HG03196 (cell line): ENCODE data around the gene HMGA1.
A peak's percentile ranks its signal among the peaks of the same experiment; 100 is the strongest.

Source experiments
- ATAC-seq: cut with Tn5 transposase; IDR thresholded peaks from one replicate; pipeline ENCODE4 v1.9.1; 2021; ENCODE audit not compliant: unreplicated experiment

The HMGA1 gene, protein sequence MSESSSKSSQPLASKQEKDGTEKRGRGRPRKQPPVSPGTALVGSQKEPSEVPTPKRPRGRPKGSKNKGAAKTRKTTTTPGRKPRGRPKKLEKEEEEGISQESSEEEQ

DNA sequence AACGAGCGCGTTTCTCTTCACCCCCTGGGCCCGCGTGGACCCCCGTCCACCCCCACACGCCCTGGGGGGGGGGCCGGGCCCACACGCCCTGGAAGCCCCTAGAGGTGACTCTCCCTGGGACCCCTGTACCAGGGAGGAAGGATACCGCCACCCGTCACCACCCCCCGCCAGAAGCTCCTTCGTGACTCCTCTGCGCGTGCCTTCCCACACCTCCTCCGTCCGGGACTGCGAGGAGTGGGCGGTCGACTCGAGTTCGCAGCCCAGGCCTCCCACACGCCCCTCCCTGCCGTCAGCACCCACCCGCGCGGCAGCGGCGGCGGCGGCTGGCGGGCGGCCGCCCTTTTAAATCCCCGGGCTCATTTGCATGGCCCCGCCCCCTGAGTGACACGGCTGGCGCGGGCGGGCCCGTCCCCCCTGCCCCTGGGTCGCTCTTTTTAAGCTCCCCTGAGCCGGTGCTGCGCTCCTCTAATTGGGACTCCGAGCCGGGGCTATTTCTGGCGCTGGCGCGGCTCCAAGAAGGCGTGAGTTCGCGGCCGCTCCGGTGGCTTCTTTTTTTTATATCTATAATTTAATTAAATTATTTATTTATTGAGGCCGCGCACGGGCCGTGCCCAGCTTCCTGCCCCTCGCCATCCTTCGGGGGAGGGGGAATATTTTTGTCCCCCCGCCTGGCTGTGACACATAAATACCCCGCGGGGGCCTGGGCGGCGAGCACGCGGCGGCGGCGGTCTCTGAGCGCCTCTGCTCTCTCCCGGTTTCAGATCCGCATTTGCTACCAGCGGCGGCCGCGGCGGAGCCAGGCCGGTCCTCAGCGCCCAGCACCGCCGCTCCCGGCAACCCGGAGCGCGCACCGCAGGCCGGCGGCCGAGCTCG lies at the start of gene HMGA1:
Gene HMGA1, plus strand, starts transcription at position 431 of the 873 bp plus-strand sequence. CDS start 3,908 bp downstream, outside the sequence.
- ATAC-seq: peak; percentile 54

DNA sequence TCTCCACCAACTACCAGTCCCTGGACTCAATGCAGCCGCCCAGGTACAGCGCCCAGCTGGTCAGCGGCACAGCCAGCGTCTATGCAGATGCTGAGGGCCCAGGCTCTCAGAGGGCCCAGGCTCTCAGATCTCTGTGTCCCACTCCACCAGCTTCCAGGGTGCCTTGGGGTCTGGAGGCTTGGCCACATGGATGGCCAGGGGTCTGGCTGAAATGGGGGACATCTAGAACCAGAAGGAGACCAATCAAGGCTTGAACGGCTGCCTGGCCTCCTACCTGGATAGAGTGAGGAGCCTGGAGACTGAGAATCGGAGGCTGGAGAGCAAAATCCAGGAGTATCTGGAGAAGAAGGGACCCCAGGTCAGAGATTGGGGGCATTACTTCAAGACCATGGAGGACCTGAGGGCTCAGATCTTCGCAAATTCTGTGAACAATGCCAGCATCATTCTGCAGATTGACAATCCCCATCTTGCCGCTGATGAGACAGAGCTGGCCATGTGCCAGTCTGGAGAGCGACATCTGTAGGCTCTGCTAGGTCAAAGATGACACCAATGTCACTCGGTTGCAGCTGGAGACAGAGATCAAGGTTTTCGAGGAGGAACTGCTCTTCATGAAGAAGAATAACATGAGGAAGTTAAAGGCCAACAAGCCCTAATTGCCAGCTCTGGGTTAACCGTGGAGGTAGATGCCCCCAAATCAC lies 46.7 kb upstream of the HMGA1 start:
- no peak for ATAC-seq

DNA sequence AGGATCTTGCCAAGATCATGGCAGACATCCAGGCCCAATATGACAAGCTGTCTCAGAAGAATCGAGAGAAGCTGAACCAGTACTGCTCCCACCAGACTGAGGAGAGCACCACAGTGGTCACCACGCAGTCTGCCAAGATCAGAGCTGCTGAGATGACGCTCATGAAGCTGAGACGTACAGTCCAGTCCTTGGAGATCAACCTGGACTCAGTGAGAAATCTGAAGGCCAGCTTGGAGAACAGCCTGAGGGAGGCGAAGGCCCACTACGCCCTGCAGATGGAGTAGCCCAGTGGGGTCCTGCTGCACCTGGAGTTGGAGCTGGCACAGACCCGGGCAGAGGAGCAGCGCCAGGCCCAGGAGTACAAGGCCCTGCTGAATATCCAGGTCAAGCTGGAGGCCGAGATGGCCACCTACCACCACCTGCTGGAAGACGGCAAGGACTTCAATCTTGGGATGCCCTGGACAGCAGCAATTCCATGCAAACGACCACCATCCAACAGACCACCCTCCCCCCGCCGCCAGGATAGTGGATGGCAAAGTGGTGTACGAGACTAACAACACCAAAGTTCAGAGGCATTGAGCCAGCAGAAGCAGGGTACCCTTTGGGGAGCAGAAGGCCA lies 46.1 kb upstream of the HMGA1 start:
- no peak for ATAC-seq

DNA sequence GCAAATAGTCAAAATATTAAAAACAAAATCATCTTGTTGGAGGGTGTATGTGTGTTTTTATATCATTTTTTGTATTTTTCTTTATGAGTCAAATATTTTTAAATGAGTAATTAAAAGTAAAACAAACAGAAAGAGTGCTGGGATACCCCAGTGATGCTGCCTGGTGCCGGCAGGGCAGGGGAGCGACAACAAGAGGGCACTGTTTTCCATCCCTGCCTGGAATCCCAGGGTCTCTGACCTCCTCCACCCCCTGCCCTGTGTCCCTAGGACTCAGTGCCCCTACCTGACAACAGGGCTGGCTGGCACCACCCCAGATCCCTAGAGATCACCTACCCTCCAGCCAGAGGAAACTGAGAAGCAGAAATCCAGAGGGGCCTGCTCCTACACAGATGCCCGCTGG lies 41.9 kb upstream of the HMGA1 start:
- ATAC-seq: no peak

DNA sequence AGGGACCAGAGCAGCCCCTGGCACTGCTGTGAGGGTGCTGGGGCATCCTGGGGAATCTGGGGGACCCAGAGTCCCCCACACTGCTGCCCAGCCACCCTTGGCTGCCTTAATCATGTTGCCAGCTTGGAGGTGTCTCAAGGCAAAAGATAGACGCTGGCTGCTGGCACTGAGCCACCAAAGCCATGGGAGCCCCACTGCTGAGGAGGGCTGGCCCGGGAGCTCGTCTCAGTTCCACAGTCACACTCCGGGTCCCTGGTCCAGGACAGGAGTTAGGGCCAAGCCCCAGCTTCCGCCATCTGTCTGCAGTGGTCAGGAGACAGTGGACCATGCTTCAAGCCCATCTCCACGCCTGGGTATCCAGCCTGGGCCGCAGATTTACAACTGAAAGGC lies 41.0 kb upstream of the HMGA1 start:
- no peak for ATAC-seq

DNA sequence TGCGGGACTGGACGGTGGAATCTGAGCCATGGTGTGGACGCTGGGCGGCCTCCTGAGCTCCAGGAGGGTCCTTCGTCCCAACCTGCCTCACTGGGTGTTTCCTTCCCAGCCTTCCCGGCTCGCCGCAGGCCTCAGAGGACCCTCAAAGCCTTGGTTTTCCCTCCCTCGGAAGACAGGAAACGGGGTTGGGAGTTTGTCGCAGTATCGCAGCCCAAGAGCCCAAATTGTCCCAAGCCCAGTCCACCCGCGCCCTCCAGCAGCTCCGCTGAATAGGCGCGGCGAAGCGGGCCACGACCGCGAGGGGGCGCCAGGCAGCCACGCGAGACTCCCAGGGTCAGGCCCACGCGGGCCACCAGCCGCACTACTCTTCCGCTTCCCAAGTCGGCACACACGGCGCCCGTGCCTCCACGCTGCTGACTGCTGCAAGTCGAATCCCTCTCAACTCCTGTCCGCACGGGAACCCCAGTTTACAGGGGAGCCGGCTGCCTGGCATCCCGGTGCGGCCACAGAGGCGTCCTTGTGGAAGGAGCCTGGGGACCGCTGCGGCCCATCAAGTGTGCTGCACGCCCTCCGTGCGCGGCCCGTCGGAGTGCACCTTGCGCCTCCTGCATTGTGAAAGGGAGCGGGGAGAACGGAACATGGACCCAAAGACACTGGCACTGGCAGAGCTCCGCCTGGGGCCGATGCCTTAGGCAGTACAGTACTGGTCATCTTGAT lies 40.4 kb upstream of the HMGA1 start:
- ATAC-seq: no peak

DNA sequence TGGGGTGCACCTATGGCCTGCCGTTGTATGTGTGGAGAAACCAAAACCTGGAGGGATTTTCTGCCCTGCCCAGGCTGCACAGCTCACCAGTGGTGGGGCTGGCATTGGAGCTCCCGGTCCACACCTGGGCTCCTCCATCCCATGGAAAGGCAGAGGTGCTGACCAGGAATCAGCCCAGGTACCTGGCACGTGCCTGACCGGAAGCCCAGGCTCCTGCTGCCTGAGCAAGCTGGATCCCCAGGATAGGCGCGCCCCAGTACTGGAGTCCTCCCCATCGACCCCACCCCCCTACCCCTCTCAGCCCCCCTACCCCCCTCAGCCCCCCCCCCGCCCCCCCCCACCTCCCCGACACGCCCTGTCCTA lies 39.9 kb upstream of the HMGA1 start:
- ATAC-seq: no peak

DNA sequence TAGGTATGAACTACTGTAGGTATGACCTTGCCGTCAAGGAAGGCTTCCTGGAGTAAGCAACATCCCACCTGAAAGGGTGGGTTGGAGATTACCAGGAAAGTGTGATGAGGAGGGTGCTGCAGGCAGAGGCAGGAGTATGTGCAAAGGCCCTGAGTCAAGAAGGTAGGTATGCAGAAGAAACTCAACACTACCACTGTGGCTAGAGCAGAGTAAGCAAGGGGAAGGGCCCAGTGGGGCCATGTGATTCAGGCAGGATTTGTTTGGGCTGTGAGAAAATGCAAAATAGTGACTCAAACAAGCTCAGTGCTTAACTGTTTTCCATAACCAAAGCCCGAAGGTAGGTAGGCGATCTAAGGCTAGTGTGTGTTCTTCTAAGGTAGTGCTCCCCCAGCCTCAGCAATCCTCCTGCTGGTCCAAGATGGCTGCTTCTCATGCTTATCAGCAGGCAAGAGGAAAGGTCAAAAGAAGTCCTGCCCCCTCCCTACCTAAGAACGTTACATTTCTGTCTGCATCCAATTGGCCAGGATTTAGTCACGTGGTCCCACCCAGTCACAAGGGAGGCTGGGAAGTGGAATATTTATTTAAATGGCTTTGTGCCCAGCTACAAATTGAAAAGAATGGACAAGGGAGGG lies 36.2 kb upstream of the HMGA1 start:
- no peak for ATAC-seq

DNA sequence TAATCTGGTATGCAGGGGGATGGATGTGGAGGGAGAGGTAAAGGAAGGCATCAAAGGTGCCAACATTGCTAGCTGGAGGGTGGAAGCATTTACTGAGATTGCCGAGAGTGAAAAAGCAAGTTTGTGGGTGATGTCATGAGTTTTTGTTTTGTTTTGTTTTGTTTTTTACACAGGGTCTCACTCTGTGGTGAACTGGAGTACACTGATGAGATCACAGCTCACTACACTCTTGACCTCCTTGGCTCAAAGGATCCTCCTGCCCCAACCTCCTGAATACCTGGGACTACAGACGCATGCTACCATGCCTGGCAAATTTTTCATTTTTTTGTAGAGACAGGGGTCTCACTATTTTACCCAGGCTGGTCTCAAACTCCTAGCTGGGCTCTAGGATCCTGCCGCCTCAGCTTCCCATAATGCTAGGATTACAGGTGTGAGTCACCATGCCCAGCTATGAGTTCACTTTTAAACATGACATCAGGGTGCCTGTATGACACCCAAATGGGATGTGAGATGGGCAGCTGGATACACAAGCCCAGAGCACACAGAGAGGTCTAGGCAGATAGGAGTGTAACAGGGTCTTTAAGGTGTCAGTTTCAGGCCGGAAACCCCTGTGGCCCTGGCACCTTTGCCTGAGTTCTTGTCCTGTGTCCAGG lies 35.1 kb upstream of the HMGA1 start:
- ATAC-seq: no peak

DNA sequence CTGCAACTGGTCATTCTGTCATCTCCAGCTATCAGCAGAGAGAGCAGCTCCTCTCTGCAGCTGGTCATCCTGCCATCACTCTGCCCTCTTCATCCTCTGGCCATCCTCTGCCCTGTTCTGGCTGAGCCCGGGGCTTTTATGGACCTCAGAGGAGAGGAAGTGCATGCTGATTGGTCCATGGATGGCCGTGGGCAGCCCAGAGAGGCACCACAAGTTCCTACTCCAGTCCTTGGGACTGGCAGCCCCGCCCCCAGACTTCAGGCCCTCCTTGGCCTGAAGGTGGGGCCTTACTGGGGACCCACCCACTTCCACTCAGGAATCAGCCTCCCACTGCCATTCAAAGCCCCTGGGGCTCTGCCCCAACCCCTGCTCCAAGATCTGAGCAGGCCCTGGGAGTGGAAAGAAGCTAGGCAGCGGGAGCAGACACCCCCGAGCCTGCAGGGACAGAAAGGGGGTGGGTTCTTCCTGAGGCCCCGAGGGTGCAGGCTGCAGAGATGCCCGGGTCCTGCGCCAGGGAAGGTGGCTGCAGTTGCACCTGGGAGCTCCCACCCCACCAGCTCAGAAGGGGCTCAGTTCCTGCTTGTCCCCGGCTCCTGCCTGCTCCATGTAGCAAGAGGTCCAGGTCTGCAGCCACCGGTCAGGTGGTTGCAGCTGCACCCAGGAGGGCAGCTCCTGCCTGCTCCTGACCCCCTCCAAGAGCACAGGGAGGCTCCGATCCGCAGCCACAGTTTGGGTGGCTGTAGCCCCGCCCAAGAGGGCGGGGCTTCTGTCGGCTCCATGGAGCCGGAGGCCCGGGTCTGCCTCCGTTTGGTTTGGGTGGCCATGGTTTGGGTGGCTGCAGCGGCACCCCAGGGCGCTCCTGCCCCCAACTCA lies 34.1 kb upstream of the HMGA1 start:
- ATAC-seq: no peak

DNA sequence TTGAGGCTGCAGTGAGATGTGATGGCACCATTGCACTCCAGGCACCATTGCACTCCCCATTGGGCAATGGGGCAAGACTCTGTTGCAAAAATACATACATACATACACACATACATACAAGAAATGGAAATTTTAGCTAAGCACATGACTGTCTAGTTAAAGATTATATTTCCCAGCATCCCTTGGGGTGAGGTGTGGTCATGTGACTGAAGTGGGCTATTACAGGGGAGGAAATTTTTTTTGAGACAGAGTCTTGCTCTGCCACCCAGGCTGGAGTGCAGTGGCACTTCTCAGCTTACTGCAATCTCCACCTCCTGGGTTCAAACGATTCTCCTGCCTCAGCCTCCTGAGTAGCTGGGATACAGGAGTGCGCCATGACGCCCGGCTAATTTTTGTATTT lies 32.0 kb upstream of the HMGA1 start:
- no peak for ATAC-seq

DNA sequence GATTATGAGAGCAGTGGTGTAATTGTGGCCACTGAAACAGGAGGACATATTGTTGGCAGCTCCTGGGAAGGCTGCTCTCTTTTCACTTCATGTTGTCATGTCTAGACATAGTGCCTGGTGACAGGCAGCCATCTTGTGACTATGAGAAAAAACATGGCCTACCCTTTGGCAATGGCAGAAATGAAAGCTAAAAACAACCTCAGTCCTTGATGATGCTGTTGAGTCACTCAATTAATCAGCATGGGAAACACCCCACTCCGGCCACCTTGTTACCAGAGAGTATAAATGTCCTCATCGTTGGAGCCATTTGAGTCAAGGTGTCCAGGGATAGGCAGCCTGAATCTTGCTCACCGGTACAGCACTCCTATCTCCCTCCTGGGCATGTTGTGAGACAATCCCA lies 31.2 kb upstream of the HMGA1 start:
- ATAC-seq: no peak

DNA sequence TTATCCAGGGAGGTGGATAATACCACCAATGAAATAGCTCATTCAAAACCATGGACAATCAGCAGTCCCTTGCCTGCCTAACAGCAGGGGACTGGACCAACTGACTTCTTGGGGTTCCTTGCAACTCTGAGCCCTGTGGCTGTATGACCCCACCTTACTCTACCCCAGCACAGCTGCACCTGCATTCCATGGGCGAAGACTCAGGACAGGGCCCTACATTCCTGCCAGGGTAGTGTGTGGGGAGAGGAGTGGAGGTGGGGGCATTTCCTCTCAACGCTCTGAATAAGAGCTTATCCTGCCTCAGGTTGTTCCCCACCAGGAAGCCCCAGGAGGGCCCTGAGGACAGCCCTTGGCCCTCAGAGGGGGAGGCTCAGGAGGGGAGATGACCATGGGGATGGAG lies 30.8 kb upstream of the HMGA1 start:
- no peak for ATAC-seq

DNA sequence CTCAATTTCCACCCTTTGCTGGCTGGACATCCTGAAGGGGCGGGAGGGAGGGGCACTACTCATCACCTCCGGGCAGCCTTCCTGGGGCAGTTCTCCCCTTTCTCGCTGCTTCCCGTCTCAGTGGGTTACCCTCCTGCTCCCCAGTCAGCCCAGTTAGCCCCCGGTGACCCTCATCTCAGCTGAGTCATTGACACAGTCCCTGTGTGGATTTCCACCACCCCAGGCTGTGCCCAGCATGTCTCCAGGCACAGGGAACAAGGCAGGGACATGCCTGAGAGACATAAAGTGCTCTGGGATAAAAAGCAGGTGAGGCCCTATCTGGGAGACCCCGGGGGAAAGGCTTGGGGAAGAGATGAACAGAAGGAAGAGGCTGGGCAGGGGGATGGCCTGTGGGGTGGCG lies 29.9 kb upstream of the HMGA1 start:
- ATAC-seq: no peak

DNA sequence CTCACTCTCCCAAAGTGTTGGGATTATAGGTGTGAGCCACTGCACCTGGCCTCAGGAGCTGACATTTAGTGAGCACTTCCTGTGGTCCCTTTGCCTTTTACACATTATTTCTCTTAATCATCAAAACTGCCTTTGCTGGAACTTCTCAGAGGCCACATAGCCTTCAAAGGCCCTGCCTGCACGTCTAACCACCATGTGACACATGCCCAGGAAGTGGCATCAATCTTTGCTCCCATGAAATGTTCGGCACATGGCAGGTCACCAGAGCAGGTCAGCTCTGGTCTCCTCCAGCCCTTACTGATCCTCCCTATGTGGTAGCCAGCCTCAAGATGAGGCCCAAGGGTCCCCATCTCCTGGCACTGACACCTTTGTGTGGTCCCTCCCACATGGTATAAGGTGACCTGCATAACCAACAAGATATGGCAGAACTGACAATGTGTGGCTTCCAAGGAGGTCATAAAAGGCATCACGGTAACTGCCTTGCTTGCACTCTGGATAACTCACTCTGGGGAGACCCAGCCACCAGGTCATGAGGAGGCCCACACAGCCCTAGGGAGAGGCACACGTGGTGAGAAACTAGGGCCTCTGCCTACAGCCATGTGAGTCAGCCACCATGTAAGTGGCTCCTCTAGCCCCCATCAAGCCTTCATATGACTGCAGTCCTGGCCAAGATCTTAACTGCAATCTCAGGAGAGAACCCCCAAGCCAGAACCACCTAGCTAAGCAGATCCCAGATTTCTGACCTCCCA lies 28.8 kb upstream of the HMGA1 start:
- no peak for ATAC-seq

DNA sequence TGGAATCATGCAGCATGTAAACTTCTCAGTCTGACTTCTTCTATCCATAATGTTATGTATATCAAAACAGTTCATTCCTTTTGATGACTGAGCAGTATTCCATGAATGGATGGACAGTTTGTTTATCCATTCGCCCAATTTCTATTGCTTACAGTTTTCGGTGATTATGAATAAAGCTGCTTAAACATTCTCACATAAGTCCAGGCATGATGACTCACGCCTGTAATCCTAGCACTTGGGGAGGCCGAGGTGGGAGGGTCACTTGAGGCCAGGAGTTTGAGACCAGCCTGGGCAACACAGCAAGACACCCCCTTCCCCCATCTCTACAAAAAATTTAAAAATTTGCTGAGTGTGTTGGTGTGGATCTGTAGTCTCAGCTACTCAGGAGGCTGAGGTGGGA lies 22.9 kb upstream of the HMGA1 start:
- no peak for ATAC-seq

DNA sequence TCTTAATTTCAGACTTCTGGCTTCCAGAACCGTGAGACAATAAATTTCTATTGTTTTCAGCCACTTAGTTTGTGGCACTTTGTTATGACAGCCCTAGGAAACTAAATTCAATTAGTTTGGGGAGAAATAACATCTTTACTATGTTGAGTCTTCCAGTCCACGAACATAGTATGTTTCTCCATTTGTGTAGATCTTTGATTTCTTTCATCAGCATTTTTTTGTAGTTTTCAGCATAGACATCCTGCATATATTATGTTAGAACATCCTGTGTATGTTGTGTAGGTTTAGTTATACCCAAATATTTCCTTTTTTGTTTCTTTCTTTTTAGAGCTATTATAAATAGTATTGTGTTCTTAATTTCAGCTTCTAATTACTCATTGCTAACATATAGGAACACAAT lies 18.0 kb upstream of the HMGA1 start:
- ATAC-seq: no peak

DNA sequence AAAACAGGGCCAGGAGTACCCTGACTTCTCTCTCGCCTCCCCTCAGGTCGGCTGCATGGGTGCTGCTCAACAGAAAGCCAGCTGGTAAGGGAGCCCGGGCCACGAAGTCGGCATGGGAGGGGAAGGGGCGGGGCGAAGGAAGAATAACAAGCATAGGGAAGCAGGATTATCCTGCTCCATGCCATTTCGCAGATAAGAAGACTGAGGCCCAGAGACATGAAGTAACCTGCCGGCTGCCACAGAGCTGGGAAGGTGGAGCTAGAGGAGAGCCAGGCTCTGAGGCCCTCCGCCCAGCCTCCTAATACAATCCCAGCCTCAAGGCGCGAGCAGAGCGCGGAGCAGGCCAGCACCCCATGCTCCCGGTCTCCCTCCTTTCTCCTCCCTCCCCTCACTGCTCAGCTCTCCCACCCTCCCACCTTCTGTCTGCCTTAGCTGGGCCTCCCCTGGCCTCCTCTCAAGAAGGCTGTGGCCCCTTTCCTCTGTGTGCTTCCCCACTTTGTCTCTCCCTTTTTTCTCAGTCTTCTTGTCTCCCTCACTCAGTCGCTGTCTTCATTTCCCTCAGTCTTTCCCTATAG lies 13.2 kb upstream of the HMGA1 start:
- ATAC-seq: peak; percentile 10
